Kasumi-1 (cell line): ENCODE data around the gene RPS6KB1.
A peak's percentile ranks its signal among the peaks of the same experiment; 100 is the strongest.
"Not testable (repeated sequence)": the region's sequence is repeated elsewhere in the genome, so short reads cannot be mapped to it uniquely, and the experiment has no call there.

Experiments
- DNase-seq, 2 experiments: peaks; one replicate each; lab custom pipeline; 2025; lab: John Stamatoyannopoulos, UW

RPS6KB1 gene

GRCh38 chr17:59872351-59872750, 20.6 kb upstream of the RPS6KB1 start:
- DNase-seq, result no peak

- not testable (repeated sequence) for DNase-seq
Measured at GRCh38 chr17:59873414-59873813, 19.5 kb upstream of the RPS6KB1 start.

- no peak for DNase-seq
Measured at GRCh38 chr17:59874376-59874775, 18.5 kb upstream of the RPS6KB1 start.

GRCh38 chr17:59876107-59876506, 16.8 kb upstream of the RPS6KB1 start:
- DNase-seq, result no peak

GRCh38 chr17:59877965-59878364, 15.0 kb upstream of the RPS6KB1 start:
- DNase-seq, result no peak

GRCh38 chr17:59878624-59879023, 14.3 kb upstream of the RPS6KB1 start:
- DNase-seq, result no peak

- no peak for DNase-seq
Measured at GRCh38 chr17:59884861-59885260, 8.1 kb upstream of the RPS6KB1 start.

- DNase-seq, result no peak
Measured at GRCh38 chr17:59888145-59888750, 4.7 kb upstream of the RPS6KB1 start.

GRCh38 chr17:59890720-59891119, 2.2 kb upstream of the RPS6KB1 start:
- DNase-seq, result no peak

GRCh38 chr17:59892251-59892923, 534 bp upstream of the RPS6KB1 start:
- peak in 1 of 2 experiments; percentile 56 for DNase-seq

GRCh38 chr17:59893676-59894100, 767 bp downstream of the RPS6KB1 start:
- DNase-seq, result peak; percentile 71

GRCh38 chr17:59897090-59897489, 4.2 kb downstream of the RPS6KB1 start:
- DNase-seq, result no peak

- DNase-seq, result peak; percentile 87 to 90
Measured at GRCh38 chr17:59899099-59899498, 6.2 kb downstream of the RPS6KB1 start.

- no peak for DNase-seq
Measured at GRCh38 chr17:59901604-59902003, 8.7 kb downstream of the RPS6KB1 start.

GRCh38 chr17:59903455-59903854, 10.5 kb downstream of the RPS6KB1 start:
- no peak for DNase-seq

GRCh38 chr17:59907467-59907866, 14.5 kb downstream of the RPS6KB1 start:
- no peak for DNase-seq

GRCh38 chr17:59914274-59914854, 21.4 kb downstream of the RPS6KB1 start:
- DNase-seq, result peak; percentile 66 to 86

- DNase-seq, result no peak
Measured at GRCh38 chr17:59916446-59916845, 23.5 kb downstream of the RPS6KB1 start.

GRCh38 chr17:59920637-59921036, 27.7 kb downstream of the RPS6KB1 start:
- not testable (repeated sequence) for DNase-seq

- not testable (repeated sequence) for DNase-seq
Measured at GRCh38 chr17:59930121-59930520, 37.2 kb downstream of the RPS6KB1 start.

- not testable (repeated sequence) for DNase-seq
Measured at GRCh38 chr17:59930768-59931167, 37.8 kb downstream of the RPS6KB1 start.

- DNase-seq, result not testable (repeated sequence)
Measured at GRCh38 chr17:59933317-59933716, 40.4 kb downstream of the RPS6KB1 start.

- not testable (repeated sequence) for DNase-seq
Measured at GRCh38 chr17:59940697-59941096, 47.8 kb downstream of the RPS6KB1 start.
